ENCODE data around the gene GUCY2C.

- TF ChIP-seq ZNF175 (tag by site-specific recombination; IDR thresholded peaks at IDR 0.05) (no peak), ZNF214 (tag by site-specific recombination; IDR thresholded peaks at IDR 0.05; ENCODE audit: borderline replicate concordance) (no peak), SP3 (tag by site-specific recombination; IDR thresholded peaks at IDR 0.05) (no peak), ZNF121 (tag by site-specific recombination; IDR thresholded peaks at IDR 0.05) (no peak), CTCF (tag by site-specific recombination; IDR thresholded peaks at IDR 0.05) (no peak), ZNF23 (tag by site-specific recombination; IDR thresholded peaks at IDR 0.05; ENCODE audit: borderline replicate concordance) (no peak), ZNF600 (tag by site-specific recombination; IDR thresholded peaks at IDR 0.05) (no peak), ZNF426 (tag by site-specific recombination; IDR thresholded peaks at IDR 0.05) (no peak), ZBTB21 (tag by site-specific recombination; IDR thresholded peaks at IDR 0.05) (no peak), GLI4 (tag by site-specific recombination; IDR thresholded peaks at IDR 0.05) (no peak), ZNF133 (tag by site-specific recombination; IDR thresholded peaks at IDR 0.05) (no peak), ZNF335 (tag by site-specific recombination; conservative IDR thresholded peaks at IDR 0.05) (no peak)
Measured at GRCh38 chr12:14689144-14689543, 7.3 kb downstream of the GUCY2C start.
